GM21360 (cell line): ENCODE data around the gene FAU.
A peak's percentile ranks its signal among the peaks of the same experiment; 100 is the strongest.
"Not testable (repeated sequence)": the region's sequence is repeated elsewhere in the genome, so short reads cannot be mapped to it uniquely, and the experiment has no call there.

Experiments used
- ATAC-seq: cut with Tn5 transposase; IDR thresholded peaks from one replicate; pipeline ENCODE4 v1.9.1; 2021; ENCODE audit warnings: mild to moderate bottlenecking, moderate library complexity; ENCODE audit not compliant: unreplicated experiment

Gene FAU

DNA sequence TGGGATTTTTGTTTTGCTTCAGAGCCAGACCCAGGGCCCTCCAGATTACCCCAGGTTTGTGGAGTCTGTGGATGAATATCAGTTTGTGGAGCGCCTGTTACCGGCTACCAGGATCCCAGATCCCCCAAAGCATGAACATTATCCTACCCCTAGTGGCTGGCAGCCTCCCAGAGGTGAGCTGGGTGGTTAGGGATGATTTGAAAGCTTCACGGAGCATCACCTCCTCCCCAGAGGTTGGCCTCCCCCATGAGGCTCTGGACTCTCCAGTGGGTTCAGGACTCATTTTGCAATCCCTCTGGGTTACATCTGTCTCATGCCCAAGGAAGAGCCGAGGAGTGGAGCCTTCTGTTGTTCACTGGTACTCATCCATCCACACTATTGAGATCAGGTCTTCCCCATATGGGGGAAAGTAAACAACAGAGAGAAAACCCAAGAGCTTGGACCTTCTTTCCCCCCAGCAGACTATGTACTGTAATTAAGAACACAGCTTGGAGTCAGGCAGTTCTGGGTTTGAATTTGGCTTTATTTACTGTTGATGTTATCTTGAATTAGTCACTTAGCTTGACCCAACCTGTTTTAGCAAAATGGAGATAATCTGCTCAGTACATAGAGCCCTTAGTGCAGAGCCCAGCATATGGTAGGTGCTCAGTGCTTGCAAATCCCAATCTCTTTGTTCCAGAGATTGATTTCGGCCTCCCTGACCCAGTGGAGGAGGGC lies 2.7 kb upstream of the FAU start:
- no peak for ATAC-seq

DNA sequence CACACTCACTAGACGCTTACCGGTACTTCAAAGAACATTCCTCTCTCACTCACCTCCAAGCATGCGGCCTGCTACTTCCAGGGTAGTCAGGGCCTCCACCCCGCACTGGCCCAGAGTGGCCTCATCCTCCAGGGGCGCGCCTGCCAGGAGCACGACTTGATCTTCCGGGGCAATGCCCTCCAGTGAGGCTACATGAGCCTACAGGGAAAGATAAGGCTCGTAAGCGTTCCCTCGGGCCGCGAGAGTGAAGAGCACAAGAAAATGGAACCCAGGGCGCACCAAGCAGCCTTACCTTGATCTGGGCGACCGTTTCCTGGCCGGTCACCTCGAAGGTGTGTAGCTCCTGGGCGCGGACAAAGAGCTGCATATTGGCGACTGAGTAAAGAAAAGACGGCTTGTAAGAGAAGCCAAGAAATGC lies 478 bp downstream of the FAU start:
- no peak for ATAC-seq

DNA sequence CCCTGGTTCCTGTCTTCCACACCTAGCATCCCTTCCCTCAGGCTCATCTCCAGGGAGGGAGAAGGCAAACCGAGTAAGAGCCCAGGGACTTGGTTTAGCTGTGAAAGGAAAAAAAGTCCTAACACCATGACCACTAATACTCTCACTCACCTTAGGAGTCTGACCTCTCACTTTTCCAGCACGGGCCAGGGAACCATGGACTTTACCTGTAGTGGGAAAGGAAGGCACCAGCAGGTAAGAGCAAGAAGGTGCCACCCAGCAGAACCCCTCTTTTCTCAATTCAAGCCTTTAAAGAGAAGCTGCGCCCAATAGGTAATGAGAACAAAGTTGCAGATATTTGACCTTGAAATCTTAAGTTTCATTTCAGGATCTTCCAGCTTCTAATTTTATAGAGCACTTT lies 1.1 kb downstream of the FAU start:
- no peak for ATAC-seq

DNA sequence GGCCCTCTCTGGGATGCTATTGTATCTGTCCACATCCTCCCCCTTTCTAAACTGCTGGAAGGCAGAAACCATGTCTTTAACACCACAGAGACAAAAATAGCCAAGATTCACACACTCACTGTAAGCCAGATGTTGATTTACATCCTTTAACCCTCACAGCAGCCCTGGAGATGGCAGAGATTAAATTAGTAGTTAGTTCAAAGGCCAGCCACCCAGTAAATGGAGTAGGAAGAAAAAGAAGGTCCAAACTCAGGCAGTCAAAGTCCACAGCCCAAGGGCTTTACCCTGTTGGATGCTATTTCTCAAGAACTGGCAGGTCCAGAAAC lies 2.3 kb downstream of the FAU start:
- no peak for ATAC-seq

DNA sequence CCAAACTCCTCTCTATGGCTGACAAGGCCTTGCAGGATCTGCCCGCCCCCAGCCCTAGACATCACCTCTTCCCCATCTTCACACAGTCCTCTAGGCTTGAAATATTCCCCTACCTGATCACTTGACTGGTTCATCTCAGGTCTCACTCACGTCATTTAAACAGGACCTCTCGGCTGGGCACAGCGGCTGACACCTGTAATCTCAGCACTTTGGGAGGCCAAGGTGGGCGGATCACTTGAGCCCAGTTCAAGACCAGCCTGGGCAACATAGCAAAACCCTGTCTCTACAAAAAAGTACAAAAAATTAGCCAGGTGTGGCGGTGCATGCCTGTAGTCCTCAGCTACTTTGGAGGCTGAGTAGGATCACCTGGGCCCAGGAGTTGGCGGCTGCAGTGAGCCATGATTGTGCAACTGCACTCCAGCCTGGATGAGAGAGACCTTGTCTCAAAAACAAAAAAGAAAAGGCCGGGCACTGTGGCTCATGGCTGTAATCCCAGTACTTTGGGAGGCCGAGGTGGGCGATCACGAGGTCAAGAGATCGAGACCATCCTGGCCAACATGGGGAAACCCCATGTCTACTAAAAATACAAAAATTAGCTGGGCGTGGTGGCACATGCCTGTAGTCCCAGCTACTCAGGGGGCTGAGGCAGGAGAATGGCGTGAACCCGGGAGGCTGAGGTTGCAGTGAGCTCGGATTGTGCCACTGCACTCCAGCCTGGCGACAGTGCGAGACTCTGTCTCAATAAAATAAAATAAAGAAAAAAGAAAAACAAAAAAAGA lies 2.9 kb downstream of the FAU start:
- not testable (repeated sequence) for ATAC-seq

DNA sequence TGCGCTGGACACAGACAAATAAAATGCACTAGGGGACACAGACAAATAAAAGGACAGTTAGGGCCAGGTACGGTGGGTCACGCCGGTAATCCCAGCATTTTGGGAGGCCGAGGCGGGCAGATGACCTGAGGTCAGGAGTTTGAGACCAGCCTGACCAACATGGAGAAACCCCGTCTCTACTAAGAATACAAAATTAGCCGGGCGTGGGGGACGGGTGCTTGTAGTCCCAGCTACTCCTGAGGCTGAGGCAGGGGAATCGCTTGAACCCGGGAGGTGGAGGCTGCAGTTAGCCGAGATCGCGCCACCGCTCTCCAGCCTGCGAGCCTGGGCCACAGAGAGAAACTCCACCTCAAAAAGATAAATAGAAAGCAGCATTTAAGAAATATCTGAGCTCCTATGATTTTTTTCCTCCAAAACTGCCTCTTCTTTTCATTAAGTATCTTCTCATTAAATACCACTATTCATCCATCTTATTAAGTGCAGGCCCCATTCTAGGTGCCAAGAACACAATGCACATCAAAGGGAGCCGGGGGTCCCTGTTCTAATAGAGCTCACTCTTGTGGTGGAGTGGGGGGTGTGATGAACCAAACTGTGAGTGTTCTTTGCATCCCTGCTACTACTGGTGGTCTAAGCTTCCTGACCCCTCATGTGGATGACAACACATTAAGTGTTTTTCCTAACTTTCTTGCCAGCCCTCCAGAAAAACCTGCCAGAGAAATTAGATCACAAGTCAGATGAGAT lies 3.7 kb downstream of the FAU start:
- ATAC-seq, result no peak

DNA sequence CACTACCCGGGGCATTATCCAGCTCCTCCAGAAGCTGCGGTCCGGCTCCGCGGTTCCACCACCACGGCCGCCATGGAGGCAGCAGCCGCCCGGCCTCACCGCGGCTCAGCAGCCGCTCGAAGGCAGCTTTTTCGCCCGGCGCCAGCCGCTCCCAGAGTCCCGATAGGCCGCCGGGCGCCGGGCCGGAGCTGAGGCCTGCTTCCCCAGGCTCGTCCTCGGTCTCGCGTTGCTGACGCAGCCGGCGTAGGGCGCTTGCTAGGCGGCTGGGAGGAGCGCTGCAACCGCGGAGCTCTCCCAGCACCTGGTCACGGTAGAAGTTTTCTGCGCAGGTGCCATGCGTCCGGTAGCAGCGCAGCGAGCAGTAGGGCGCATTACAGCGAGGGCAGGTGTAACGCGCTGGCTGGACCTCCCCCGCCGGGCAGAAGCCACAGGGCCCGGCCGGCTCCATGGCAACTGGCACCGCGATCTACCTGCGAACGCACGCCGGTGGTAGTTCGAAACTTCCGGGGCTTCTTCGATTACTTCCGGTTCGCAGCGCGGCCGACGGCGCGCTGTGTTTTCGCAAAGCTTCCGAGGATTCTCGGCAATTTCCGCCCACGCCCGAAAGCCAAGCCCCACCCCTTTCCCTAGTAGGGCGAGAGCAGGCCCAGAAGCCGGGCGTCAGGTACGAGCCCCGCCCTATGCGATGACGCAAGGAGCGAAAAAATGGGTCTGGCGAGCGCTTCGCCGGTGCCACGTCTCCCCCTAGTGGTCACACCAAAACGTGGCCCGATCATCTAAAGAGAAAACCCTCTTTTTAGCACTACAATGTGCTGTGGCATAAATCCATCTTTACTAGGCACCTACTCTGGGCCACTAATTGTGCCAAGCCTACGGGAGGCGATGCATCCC lies 4.5 kb downstream of the FAU start, which contains the start of gene ZNHIT2:
TSS of gene ZNHIT2 (minus strand) at position 496 of the 891 bp plus-strand sequence. CDS start at position 448, 48 bp downstream.
- peak; percentile 61 for ATAC-seq

DNA sequence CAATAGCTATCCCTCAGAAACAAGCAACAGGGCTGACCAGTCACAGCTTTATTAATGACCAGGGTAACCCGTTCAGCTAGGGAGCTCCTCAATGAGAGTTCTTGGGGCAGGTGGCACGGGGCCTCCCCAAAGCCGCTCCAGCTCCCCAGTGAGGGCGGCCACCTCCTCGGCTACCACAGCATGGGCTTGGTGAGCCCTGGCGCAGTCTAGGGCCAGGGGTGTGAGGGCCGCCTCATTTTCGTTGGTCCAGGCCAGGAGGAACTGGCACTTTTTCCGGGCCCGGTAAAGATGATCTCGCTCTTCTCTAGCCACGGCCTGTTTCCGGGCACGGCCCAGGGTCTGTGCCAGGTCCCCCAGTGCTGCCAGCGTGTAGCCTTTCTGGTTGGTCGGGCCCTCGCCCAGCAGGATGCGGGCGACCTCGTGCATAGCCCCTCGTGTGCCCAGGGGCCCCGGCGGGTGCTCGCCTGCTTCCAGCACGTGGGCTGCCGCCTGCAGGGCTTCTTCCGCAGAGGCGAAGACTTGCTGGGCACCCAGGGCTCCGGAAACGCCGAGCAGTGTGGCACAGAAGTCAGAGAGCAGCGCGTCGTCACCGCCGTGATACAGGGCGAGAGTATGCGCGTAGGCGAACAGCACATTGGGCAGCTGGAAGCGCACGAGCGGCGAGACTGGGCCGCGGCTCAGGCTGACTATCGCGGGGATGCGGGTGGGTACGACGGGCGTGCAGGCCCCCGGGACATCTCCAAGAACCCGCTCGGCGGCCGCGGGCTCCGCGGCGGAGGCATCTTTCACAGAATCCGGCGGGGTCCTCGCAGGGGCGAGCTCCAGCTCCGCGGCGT lies 5.3 kb downstream of the FAU start:
- no peak for ATAC-seq

DNA sequence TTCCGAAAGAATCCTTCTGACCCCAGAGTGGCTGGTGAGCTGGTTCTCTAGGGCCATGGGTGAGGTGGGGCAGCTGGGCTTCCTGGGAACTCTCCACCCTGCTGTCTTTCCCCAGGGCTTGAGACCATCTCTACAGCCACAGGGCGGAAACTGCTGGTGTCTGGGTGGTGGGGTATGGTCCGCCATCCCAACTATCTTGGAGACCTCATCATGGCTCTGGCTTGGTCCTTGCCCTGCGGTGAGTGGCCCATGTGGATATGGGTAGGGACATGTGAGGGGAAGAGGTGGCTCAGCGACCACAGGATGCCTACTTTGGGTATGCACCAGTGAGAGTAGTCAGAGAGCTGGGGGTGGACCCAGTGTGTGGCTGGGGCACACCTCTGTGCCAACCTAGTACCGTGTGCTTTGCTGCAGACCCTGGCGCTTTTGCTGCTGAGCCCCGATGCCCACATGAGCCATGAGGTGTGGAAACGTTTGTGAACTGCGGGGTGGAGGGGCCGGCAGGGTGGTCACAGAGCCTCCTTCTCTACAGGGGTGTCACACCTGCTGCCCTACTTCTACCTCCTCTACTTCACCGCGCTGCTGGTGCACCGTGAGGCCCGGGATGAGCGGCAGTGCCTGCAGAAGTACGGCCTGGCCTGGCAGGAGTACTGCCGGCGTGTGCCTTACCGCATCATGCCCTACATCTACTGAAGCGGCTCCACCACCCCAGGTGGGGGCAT lies 6.4 kb downstream of the FAU start:
- no peak for ATAC-seq

DNA sequence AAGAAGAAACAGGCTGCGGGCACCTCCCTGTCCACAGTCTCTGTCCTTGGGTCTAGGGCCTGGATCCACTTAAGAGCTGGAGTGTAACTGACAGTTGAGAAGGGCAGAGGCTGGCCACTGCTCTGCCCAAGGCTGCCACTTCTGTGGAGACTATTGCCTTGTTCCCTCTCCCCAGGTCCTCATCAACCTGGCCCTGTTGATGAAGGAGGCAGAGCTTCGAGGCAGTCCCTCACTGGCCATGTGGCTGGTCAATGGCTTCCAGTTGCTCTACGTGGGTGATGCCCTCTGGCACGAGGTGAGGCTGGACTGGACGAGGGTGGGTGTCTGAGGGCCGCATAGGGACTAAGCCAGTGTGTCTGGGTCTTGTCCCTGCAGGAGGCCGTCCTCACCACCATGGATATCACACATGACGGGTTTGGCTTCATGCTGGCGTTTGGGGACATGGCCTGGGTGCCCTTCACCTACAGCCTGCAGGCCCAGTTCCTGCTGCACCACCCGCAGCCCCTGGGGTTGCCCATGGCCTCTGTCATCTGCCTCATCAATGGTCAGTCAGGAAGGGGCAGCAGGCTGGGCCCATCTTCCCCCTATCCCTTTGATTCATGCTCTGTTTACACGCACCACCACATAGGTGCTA lies 7.3 kb downstream of the FAU start:
- no peak for ATAC-seq

DNA sequence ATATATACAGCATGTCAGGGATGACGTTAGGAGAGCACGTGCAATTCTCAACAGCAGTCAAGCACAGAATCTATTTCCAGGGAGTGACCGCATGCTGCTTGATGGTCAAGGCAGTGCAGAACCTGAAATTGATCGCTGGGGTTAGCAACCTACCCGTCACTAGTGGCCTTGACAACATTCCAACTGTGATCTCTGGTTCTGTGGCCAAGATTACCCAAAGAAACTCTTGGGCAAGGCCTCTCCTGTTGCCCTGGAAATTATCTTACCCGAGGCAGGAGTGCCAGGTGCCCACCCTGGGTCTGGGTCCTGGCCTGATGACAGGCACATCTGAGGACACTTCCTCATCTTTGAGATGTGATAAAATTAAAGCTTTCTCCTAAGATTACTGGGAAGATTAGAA lies 8.1 kb downstream of the FAU start:
- ATAC-seq, result no peak

DNA sequence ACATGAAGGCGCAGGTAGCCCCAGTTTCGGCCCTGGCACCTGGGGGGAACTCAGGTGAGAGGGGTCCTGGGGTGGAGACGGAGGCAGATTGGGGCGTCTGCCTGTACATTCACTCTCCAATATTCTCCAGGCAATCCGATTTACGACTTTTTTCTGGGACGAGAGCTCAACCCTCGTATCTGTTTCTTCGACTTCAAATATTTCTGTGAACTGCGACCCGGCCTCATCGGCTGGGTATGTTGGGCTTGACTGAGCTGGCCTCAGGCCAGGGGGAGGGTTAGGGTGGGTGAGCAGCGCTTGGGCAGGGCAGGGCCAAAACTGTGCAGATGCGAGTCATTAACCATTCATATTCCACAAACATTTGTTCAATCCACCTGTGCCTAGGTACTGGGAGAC lies 8.6 kb downstream of the FAU start:
- no peak for ATAC-seq

DNA sequence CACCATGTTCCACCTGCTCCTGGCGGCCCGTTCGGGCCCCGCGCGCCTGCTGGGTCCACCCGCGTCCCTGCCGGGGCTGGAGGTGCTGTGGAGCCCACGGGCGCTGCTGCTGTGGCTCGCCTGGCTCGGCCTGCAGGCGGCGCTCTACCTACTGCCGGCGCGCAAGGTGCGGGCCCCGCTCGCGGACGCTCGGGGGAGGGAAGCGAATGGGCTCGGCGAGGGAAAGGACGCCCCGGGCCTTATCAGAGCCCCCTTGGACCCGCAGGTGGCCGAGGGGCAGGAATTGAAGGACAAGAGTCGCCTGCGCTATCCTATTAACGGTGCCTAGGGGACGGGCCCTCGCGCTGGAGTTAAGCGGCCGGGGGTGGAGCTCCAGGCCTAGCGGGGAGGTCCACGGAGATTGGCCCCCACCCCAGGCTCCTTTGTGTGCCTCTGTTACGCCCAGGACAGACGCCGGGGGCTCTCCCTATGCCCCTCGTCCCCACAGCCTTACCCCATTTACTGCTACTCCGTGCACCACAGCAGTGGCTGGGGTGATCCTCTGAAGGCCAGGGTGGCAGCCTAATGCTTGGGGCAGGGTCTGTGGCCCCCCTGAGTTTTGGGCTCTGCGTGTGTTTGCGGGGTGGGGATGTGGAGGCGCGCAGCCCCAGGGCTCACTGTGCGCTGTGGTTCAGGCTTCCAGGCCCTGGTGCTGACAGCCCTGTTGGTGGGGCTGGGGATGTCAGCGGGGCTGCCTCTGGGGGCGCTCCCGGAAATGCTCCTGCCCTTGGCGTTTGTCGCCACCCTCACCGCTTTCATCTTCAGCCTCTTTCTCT lies 9.2 kb downstream of the FAU start:
- ATAC-seq, result peak; percentile 33

DNA sequence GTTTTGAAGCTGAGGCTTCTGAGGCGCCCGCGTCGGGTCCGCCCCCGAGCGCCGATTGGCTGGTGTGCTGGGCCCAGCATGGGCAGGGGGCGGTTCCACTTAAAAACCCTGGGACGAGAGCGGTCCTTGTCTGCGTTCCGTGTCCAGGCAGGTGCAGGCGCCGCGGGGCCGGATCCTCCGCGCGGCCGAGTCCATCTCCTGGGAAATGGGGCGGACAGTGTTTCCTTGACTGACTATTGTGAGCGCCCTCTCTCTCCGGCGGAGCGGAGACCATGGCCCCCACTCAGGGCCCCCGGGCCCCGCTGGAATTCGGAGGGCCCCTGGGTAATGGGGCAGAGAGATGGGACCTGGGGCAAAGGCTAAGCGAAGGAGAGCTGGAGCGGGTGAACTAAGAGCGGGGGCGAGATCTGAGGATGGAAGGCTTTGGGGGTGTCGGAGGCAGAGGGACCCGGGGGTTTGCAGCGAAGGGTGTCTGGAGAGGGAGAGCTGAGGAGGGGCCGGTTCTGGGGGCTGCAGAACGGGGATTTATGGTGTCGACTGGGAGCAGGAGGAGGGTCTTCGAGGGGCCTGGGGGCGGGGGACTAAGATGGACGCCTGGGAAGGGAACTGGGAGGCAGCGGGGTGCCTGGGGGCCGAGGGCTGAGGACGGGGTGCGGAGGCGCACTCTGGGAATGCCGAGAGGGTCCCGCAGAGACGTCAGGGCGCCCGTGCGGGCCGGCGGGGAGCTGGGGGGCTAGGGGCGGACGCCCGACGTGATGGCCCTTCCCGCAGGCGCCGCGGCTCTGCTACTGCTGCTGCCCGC lies 10.0 kb downstream of the FAU start, which contains the start of gene TM7SF2:
TSS of gene TM7SF2 (plus strand) at position 129 of the 802 bp plus-strand sequence. CDS start at position 273, 144 bp downstream.
- ATAC-seq, result peak; percentile 43

DNA sequence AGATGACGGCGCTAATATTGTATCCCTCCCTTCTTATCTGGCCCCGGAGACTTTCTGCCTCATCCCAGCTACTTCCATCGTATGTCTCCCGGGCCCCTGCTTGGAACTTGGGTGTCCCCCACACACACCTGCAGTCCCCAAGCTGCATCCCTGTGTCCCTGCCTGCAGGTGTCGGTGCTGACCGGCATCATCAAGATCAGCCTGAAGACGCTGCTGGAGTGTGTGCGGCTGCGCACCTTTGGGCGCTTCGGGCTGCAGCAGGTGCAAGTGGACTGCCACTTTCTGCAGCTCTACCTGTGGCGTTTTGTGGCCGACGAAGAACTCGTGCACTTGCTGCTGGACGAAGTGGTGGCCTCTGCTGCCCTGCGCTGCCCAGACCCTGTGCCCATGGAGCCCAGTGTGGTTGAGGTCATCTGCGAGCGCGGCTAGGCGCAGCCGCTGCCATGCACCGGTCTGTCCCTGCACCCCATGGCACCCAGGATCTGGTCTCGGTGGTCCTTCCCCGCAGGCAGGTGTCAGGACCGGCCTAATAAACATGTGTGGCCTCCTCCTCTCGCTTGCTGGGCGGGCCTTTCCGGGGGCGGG lies 10.7 kb downstream of the FAU start:
- no peak for ATAC-seq

DNA sequence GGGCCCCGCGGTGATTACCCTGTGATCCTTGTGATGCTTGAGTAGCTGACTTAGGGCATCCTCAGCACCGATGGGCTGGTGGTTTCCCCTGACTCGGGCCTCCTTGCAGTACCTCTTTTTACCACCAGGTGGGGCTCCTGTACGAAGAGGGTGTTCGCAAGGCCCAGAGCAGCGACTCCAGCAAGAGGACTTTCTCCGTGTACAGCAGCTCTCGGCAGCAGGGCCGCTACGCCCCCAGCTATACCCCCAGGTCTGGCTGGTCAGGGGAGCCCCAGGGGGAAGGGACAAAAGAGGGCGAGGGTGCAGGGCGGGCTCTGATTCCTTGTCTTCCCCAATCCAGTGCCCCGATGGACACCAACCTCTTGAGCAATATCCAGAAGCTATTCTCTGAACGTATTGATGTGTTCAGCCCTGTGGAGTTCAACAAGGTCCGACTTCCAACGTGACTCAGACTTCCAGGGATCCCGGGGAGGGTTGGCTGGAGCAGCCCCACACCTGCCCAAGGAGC lies 11.5 kb downstream of the FAU start:
- no peak for ATAC-seq
